ENCODE data around the gene HGFAC. TPM values are rescaled to one million over a fixed set of nuclear protein-coding genes. Genes with fewer than 3 reads are reported as not detected.
"Not testable (repeated sequence)": the region's sequence is repeated elsewhere in the genome, so short reads cannot be mapped to it uniquely, and the experiment has no call there.

HGFAC gene
- total RNA-seq, 1 donor from 2014 or later: not detected

DNA sequence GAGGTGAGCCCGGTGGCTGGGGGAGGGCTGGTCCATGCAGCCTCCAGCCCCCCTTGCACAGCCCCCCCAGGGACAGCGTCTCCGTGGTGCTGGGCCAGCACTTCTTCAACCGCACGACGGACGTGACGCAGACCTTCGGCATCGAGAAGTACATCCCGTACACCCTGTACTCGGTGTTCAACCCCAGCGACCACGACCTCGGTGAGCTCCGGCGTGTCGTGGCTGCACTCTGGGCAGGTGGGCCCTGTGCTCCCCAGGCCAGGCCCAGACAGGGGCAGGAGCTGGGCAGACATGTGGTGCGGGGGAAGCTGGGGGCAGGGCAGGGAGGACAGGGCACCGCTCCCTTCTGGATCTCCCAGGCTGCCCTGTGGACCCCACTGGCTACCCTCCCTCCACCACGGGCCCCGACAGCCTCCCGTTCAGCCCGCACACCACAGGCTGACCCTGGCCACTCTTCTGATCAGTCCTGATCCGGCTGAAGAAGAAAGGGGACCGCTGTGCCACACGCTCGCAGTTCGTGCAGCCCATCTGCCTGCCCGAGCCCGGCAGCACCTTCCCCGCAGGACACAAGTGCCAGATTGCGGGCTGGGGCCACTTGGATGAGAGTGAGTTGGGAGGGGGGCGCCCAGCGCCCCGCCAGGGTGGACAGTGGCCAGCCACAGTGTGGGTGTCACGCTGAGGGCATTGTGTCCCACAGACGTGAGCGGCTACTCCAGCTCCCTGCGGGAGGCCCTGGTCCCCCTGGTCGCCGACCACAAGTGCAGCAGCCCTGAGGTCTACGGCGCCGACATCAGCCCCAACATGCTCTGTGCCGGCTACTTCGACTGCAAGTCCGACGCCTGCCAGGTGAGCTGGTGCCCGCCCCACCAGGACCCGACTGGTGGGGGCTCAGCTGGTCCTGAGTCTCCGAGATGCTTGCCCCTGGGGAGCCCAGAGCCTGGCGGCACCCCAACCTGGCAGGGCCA is 5.9 kb downstream of the HGFAC start:
- no peak overlapping the region for H3K4me3 ChIP-seq (ENCODE audit: low read depth, low read length)
- DNase-seq (ENCODE audit: low read depth): no peak
- no peak for TF ChIP-seq CTCF (conservative IDR thresholded peaks at IDR 0.05; ENCODE audit: low read depth, low read length)

DNA sequence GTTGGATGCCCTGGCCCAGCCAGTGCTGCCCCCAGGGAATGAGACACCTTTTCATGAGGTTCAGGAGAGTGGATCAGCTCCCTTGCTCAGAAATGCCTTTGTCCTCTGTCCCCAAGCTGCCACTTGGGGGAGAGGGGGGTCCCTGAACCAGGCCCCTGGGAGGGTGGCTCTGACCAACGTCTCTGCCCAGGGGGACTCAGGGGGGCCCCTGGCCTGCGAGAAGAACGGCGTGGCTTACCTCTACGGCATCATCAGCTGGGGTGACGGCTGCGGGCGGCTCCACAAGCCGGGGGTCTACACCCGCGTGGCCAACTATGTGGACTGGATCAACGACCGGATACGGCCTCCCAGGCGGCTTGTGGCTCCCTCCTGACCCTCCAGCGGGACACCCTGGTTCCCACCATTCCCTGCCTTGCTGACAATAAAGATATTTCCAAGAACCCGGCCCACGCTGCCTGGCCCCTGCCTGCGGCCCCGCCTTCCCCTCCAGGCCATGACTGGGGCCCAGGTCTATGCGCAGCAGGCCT is 7.3 kb downstream of the HGFAC start:
- DNase-seq (ENCODE audit: low read depth): no peak
- TF ChIP-seq CTCF (conservative IDR thresholded peaks at IDR 0.05; ENCODE audit: low read depth, low read length): no peak
- H3K4me3 ChIP-seq (ENCODE audit: low read depth, low read length): no peak overlapping the region

DNA sequence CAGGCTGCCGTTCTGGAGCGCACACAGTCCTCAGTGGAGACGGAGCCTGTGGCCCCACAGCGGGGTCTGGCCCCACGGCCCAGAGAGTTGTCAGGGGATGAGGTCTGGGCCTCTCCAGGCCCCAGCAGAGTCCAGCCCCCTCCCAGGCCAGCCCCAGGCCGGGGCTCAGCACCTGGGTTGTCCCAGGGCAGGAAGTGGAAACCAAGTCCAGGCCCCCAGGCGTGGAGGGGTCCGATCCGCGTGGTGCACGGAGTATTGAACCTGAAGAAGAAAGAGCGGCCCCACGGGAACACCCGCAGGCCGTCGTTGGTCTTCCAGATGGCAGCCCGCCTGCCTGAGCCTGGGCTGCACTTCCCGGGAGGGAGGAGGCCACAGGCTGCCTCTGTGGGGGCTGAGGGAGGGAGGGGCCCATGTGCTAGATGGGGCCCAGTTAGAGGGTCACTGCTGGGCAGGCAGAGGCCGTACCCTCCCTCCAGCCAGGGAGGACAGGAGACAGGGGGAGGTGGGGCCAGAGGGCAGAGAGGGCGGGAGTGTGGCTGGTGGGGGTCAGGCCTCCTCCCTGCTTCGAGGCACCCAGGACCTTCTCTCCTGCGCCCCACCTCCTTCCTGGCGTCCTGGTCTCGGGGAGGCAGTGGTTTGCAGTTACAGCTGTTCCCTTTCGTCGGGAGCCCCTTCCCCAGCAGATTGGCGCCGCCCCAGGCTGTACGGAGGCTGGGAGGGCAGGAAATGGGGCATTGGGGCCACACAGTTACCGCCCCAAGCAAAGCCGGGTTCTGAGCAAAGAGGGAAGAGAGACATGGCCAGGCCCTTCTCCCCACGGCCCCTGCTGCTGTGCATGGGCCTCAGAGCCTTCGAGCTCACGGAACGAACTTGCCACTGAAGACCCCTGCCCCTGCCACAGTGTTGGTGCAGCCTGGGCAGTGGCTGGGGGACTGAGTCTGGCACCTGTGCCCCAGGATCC is 8.1 kb downstream of the HGFAC start:
- TF ChIP-seq CTCF (conservative IDR thresholded peaks at IDR 0.05; ENCODE audit: low read depth, low read length): no peak
- no peak for DNase-seq (ENCODE audit: low read depth)
- no peak overlapping the region for H3K4me3 ChIP-seq (ENCODE audit: low read depth, low read length)

- DNase-seq (ENCODE audit: low read depth): no peak
- no peak overlapping the region for H3K4me3 ChIP-seq (ENCODE audit: low read depth, low read length)
- no peak for TF ChIP-seq CTCF (conservative IDR thresholded peaks at IDR 0.05; ENCODE audit: low read depth, low read length)
Observed at GRCh38 chr4:3450643-3451042, 8.9 kb downstream of the HGFAC start.

DNA sequence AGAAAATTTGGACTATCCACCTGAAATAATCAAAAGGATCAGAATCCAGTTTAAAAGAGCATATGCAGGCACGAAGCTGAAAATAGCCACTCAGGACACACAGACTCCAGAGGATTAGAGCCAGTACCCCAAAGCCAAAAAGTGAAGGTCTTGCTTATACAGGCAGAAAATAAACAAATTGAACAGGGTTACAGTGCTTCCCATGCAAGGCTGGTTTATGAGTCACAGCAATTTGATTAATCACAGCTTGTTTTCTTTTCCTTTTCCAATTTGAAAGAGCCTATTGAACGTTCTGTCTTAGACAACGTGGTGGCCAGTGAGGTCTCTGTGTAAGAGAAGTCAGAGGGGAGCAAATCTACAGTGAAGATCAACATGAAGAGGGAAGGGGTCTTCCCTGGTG is 10.2 kb downstream of the HGFAC start:
- no peak for TF ChIP-seq CTCF (conservative IDR thresholded peaks at IDR 0.05; ENCODE audit: low read depth, low read length)
- no peak overlapping the region for H3K4me3 ChIP-seq (ENCODE audit: low read depth, low read length)
- peak; percentile 30 for DNase-seq (ENCODE audit: low read depth)

DNA sequence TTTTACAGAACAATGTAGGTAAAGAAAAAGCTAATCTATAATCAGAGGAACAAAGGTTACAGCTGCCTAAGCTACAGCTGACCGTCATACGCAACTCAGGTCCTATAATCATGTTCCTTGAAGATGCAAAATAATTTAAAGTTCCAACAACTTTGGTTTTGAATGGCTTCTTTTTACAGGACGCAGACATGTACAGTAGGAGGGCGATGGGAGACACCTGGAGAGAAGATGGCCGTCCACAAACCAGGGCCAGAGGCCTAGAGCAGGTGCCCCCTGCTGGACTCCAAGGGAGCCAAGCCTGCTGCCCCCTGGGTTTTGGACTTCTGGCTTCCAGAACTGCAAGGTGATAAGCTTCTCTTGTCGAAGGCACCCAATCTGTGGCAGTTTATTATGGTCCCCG is 10.6 kb downstream of the HGFAC start:
- no peak overlapping the region for H3K4me3 ChIP-seq (ENCODE audit: low read depth, low read length)
- TF ChIP-seq CTCF (conservative IDR thresholded peaks at IDR 0.05; ENCODE audit: low read depth, low read length): peak; percentile 48
- no peak for DNase-seq (ENCODE audit: low read depth)

- not testable (repeated sequence) for DNase-seq (ENCODE audit: low read depth); H3K4me3 ChIP-seq (ENCODE audit: low read depth, low read length)
Observed at GRCh38 chr4:3455596-3455995, 13.8 kb downstream of the HGFAC start.

All from epithelial cell of proximal tubule (primary cell).